GM10847 (cell line): ENCODE results near the gene BDH1.

ENCODE experiments used
- POLR2A ChIP-seq: IDR thresholded peaks from 2 replicates; pipeline ENCODE4 v1.6.1; 2011; ENCODE audit not compliant: insufficient read length; ENCODE audit errors: extremely low read depth

Gene BDH1

DNA sequence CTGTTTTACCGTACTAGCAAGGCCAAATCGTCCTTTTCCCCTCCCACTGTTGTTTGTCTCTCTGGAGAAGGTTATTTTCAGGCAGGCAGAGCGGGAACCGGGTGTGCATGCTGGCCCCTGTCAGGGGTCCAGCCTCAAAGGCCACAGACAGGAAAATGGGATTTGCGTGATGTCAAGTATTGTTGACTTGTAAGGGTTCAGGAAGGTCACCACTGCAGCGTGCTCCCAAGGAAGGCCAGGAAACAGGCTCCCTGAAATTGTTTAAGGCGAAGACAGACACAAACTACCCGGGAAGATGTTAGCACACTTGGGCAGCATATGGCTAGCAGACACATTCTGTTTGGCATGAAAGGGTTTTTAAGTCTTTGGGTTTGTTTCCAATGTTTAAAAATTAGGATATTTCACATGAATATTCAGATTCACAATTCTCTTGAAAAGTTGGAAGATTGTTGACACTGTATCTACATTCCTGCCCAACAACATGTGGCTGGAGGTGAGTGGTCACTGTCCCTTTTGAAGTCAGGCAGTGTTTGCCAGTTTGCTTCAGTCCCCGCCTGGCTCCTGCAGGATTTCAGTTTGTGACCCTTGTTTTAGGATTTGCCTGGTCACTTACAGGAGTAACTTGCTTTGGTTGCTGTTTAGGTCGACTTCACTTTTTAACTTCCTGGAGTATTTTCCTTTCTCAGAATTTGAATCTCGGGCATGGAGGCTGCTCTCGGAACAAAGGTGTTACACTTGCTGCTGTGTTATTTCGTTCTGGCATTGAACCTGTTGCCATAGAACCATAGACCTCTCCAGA is 90.4 kb downstream of the BDH1 start:
- no peak for TF ChIP-seq POLR2A

DNA sequence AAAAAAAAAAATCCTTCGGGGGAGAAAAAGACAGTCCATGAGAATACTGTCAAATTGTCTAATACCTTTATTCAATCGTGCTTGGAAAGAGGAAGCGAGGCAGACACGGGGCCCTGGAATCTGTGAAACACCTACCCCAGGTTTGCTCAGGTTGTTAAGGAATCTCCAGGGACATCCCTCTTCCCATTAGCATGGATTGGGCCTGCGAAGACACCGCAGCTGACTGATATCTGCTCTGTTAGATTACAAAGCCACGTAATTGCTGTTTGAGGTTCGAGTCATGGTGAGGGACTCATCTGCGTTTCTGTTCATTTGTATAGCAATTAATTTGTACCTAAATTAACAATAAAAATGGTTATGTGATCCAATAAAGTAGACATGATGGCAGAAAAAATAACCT is 91.0 kb downstream of the BDH1 start:
- no peak for TF ChIP-seq POLR2A

DNA sequence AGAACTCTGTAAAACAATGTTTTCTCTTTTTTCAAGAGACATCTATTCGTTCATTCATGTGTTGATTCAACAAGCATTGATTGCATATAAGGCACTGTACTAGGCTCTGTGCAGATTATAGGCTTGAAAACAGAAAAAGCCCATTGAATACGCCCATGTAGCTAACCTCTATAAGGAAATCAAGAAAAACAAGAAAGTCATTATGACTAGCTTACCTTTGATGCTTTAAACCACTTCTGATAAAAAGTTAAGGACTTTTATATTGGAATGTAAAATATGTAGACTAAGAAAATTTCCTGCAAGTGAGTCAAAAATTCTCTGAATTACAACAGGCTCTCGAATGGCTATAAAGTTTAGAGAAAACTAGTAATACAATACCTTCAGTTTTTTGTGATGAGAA is 92.5 kb downstream of the BDH1 start:
- TF ChIP-seq POLR2A = no peak

DNA sequence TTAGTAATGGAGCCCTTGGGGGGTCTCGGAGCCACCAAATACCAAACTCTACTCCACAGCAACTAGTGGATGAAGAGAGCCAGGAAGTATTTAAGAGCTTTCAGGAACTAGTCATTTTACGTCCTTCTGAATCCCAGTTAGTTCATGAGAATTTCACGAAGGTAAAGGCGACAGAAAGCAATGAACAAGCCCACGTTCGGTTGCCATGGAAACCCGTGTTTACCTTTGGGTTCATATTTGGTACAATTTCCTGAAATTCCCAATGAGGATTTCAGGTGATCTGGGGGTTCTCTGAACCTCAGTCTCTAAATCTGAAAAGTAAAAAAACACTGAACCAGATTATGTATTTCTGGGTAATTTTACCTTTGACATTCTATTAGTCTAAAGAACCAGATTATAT is 93.0 kb downstream of the BDH1 start:
- no peak for TF ChIP-seq POLR2A

DNA sequence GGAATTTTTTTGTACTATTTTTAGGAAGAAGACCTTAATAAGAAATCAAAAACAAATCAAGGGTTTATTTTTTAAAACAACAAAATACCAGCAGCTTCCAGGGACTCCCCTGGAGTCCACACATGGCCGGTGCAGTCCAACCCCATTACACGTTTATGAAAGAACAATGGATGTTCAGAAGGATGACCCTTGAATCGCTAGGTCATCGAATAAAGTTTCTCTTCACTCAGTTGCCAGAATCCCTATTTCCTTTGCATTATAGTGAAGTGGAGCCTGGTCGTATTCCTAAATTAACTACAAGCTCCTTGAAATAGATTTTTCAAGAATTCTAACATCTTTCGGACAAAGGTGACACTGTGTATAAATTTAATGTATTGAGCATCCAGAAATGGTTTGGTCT is 95.1 kb downstream of the BDH1 start:
- no peak for TF ChIP-seq POLR2A

DNA sequence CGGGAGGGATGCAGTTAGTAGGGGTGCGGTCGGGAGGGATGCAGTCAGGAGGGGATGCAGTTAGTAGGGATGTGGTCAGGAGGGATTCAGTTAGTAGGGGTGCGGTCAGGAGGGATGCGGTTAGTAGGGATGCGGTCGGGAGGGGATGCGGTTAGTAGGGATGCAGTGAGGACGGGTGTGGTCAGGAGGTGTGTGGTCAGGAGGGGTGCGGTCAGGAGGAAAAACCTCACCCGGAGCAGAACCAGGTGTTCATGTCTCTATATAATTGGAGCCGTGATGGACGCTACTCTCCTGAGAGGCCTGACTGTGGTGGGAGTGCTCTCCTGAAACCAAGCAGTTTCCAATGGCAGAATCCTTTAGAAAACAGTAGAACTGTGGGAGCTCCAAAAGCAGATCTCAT is 95.8 kb downstream of the BDH1 start:
- TF ChIP-seq POLR2A = no peak
